SHP77 (cell line): ENCODE measurements around the gene UGGT2.
"Not testable (repeated sequence)": the region's sequence is repeated elsewhere in the genome, so short reads cannot be mapped to it uniquely, and the experiment has no call there.

Experiments used
- DNase-seq, 2 experiments: peaks; one replicate each; lab custom pipeline; 2025; lab: John Stamatoyannopoulos, UW

Gene UGGT2

DNA sequence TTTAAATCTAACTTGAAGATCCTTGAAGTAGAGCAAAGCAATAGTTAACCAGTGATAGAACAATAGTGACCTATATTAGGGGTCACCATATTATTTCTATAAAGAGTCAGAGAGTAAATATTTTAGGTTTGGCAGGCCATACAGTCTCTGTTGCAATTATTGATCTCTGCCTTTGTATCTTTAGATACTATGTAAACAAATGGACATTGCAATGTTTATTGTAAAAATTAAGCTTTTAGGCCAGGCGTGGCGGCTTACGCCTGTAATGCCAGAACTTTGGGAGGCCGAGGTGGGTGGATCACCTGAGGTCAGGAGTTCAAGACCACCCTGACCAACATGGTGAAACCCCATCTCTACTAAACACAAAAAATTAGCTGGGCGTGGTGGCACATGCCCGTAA is 80.5 kb downstream of the UGGT2 start:
- DNase-seq, result not testable (repeated sequence)

- DNase-seq, result no peak
These were observed 82.3 kb downstream of the UGGT2 start for GRCh38 chr13:95970878-95971277.

DNA sequence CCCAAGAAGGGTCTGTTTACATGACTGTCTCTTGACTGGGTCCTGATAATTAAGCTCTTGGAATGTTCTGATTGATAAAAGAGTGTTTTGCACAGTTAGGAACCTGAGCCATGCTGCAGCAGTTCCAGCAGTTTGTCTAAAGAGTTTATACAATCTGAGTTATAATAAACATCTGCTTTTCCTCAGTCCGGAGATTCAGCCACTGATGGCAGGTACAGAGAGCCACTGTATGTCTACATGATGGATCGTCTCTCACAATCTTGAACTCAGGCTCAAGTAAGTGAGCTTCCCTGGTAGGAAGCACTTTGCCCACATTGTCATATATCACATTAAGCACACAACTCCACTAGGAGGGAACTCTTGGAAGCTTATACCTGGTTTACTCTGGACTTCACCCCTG is 84.3 kb downstream of the UGGT2 start:
- no peak for DNase-seq

GRCh38 chr13:95957331-95957730 is 95.9 kb downstream of the UGGT2 start:
- no peak for DNase-seq

DNA sequence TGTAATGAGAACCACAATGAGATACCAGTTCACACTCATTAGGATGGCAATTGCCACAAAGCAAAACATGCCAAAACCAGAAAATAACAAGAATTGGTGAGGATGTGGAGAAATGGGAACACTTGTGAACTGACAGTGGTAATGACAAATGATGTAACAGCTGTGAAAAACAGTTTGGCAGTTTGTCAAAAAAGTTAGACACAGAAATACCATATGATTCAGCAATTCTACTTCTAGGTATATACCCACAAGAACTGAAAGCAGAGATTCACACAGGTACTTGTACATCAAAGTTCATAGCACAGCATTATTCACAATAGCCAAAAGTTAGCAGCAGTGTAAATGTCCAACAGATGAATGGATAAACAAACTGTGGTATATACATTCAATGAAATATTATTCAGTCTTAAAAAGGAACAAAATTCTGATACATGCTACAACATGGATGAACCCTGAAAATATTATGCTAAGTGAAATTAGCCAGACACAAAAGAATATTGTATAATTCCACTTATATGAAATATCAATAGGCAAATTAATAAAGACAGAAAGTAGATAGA is 96.5 kb downstream of the UGGT2 start:
- no peak for DNase-seq

DNA sequence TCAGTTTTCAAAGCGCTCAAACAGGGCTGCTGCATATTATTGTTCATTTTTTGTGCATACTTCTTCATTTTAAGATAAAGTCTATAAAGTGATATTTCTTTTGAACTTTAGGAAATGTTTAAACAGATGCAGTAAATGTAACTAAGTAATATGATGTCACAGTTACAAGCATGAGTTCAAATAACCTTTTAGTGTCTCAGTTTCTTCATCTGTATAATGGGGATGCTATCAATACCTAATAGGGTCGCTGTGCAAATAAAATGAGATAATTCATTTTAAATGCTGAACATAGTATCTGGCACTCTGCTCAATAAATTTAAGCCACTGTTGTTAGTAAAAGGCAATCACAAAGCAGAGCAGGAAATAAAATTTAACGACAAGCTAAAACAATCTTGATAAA is 97.5 kb downstream of the UGGT2 start:
- no peak for DNase-seq

DNA sequence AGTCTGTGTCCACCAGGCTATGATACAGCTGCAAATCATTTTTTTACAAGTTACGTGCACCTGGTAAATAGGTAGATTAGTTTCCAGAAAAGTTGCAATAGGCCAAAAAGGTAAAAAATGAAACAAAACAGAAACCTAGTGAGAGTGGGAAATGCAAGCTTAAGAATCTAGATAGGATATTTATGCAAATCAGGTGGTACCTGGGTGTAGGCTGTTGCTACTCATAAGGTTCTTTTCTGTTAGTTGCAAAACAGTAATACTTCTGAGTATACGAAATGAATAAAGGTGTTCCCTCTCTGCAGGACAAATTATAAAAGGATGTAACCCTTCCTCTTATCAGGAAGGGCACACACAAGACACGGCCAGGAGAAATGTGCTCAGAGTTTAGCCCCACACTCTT is 97.9 kb downstream of the UGGT2 start:
- DNase-seq, result no peak

GRCh38 chr13:95954266-95954665 is 98.9 kb downstream of the UGGT2 start:
- DNase-seq, result no peak

GRCh38 chr13:95950103-95950502 is 103.1 kb downstream of the UGGT2 start:
- DNase-seq, result no peak

GRCh38 chr13:95948656-95949055 is 104.5 kb downstream of the UGGT2 start:
- no peak for DNase-seq

DNA sequence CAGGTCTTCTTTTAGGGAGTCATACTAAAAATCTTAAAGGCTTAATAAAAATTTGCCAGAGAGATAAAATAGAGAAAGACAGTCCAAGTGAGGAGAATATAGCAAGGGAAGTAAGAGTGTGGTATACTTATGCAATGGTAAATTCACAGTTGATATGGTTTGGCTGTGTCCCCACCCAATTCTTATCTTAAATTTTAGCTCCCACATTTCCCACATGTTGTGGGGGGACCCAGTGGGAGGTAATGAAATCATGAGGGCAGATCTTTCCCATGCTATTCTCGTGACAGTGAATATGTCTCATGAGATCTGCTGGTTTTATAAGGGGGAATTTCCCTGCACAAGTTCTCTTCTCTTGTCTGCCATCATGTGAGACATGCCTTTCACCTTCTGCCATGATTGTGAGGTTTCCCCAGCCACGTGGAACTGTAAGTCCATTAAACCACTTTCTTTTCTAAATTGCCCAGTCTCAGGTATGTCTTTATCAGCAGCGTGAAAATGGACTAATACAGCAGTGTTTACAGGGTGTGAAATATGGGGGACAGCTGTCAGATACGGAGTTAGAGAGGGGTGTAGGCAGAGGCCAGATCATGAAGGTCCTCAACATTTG is 115.4 kb downstream of the UGGT2 start:
- no peak for DNase-seq

- no peak for DNase-seq
These were observed 121.7 kb downstream of the UGGT2 start for GRCh38 chr13:95931300-95932025.

DNA sequence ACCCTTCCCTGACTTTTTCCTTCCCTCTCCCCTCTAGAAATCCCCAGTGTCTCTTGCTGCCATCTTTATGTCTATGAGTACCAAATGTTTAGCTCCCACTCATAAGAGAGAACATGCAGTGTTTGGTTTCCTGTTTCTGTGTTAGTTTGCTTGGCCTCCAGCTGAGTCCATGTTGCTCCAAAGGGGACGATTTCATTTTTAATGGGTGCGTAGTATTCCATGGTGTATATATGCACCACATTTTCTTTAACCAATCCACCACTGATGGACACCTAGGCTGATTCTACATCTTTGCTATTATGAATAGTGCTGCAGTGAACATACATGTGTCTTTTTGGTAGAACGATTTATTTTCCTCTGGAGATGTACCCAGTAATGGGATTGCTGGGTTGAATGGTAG is 123.8 kb downstream of the UGGT2 start:
- DNase-seq, result no peak

GRCh38 chr13:95928367-95928906 is 124.8 kb downstream of the UGGT2 start:
- not testable (repeated sequence) for DNase-seq

GRCh38 chr13:95926231-95926630 is 127.0 kb downstream of the UGGT2 start:
- DNase-seq, result no peak

DNA sequence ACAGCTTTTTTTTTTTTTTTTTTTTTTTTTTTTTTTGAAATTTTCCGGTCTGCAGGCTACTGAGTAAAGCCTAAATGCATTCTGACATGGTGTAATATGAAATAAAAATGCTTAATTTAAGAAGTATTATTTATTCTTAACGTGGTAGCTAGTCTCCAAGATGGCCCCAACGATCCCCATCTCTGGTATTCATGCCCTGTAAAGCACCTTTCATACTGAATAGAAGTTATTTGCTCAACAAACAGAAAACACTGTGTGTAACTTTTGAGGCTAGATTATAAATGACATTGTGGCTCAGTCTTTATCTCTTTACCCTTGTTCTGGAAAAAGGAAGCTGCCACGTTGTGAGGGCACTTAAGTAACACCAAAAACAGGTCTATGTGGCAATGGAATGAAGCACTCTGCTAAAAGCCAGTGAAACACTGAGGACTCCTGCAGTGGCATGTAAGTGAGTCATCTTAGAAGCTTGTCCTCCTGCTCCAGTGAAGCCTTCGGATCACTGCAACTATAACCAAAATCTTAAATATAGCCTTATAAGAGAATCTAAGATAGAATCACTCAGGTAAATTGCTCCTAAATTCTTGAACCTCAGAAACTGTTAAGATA is 128.7 kb downstream of the UGGT2 start:
- no peak for DNase-seq

DNA sequence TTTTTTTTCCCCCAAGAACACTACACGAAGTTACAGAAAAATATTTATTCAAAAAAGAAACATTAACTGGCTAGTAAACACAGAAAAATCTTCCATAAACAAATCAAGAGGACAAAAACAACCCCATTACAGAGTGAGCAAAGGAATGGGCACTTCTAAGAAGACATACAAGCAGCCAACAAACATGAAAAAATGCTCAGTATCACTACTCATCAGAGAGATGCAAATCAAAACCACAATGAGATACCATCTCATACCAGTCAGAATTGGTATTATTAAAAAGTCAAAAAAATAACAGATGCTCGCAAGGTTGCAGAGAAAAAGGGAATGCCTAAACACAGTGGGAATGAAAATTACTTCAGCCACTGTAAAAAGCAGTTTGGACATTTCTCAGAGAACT is 131.7 kb downstream of the UGGT2 start:
- no peak for DNase-seq

GRCh38 chr13:95920485-95920884 is 132.7 kb downstream of the UGGT2 start:
- no peak for DNase-seq

GRCh38 chr13:95918860-95919259 is 134.3 kb downstream of the UGGT2 start:
- DNase-seq, result no peak

DNA sequence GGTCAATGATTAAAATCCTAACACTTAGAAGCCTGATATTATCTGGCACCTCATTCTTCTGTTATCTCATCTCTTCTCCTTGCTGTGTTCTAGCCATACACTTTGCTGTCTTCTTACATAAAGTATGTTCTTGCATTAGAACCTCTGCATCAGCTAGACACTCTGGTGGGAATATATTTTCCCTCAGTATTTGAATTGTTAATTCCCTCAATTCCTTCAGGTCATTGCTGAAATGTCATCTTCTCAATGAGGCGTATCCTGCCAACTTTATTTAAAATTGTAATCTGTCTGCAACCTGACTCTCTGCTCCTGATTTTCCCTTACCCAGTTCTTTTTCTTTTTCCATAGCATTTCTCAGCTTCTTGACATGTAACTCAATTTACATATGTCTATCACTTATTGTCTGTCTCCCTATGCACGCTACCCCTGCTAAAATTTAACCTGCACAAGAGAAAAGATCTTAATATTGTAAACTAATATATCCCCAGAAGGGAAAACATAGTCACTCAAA is 138.2 kb downstream of the UGGT2 start:
- no peak for DNase-seq

GRCh38 chr13:95906999-95907398 is 146.2 kb downstream of the UGGT2 start:
- no peak for DNase-seq

GRCh38 chr13:95903569-95903968 is 149.6 kb downstream of the UGGT2 start:
- no peak for DNase-seq

DNA sequence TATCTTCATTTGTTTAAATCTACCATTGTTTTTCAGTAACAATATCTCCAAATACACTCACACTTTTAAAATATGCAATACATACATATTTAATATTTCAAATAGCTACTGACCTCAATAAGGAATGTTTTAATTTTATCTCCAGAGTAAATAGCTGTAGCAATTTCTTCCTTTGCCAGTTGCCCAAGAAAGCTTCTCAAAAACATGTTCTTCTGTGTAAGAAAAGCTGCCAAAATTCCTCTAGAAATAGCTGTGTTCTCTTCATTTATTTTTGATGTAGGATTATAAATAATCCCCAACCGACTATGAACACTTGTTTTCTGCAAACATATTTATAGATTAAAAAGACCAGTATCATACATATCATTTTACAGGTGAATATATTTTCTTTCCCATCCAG is 150.5 kb downstream of the UGGT2 start:
- no peak for DNase-seq
